ENCODE data around the gene SYP.

The SYP gene

GRCh38 chrX:49233176-49233575, 33.2 kb upstream of the SYP start, which contains the start of gene CACNA1F:
Gene CACNA1F (minus strand): TSS chrX:49233340. CDS start chrX:49233309, 31 bp downstream.
- DNase-seq (ENCODE audit: low read depth): no peak
- H3K4me3 ChIP-seq (ENCODE audit: low read depth, low read length): no peak within 1 kb of the TSS

GRCh38 chrX:49232525-49232924, 32.5 kb upstream of the SYP start:
- no peak overlapping the region for H3K4me3 ChIP-seq (ENCODE audit: low read depth, low read length)
- no peak for TF ChIP-seq CTCF (IDR thresholded peaks at IDR 0.05; ENCODE audit: control insufficient read depth, extremely low read depth, insufficient read depth)
- DNase-seq (ENCODE audit: low read depth): no peak

More at GRCh38 chrX:49233176-49233575, 33.2 kb upstream of the SYP start, which contains the start of gene CACNA1F:
- no peak for TF ChIP-seq CTCF (IDR thresholded peaks at IDR 0.05; ENCODE audit: control insufficient read depth, extremely low read depth, insufficient read depth)

- no peak for TF ChIP-seq CTCF (IDR thresholded peaks at IDR 0.05; ENCODE audit: control insufficient read depth, extremely low read depth, insufficient read depth)
- DNase-seq (ENCODE audit: low read depth): no peak
- no peak overlapping the region for H3K4me3 ChIP-seq (ENCODE audit: low read depth, low read length)
Measured at GRCh38 chrX:49231333-49232000, 31.5 kb upstream of the SYP start.

- H3K4me3 ChIP-seq (ENCODE audit: low read depth, low read length): no peak overlapping the region
- DNase-seq (ENCODE audit: low read depth): no peak
- TF ChIP-seq CTCF (IDR thresholded peaks at IDR 0.05; ENCODE audit: control insufficient read depth, extremely low read depth, insufficient read depth): no peak
Measured at GRCh38 chrX:49230500-49231232, 30.7 kb upstream of the SYP start.

GRCh38 chrX:49228185-49228584, 28.2 kb upstream of the SYP start:
- no peak overlapping the region for H3K4me3 ChIP-seq (ENCODE audit: low read depth, low read length)
- no peak for TF ChIP-seq CTCF (IDR thresholded peaks at IDR 0.05; ENCODE audit: control insufficient read depth, extremely low read depth, insufficient read depth)
- no peak for DNase-seq (ENCODE audit: low read depth)

GRCh38 chrX:49227726-49228125, 27.7 kb upstream of the SYP start:
- H3K4me3 ChIP-seq (ENCODE audit: low read depth, low read length): no peak overlapping the region
- TF ChIP-seq CTCF (IDR thresholded peaks at IDR 0.05; ENCODE audit: control insufficient read depth, extremely low read depth, insufficient read depth): no peak
- DNase-seq (ENCODE audit: low read depth): no peak
